ENCODE data around the gene SKAP1. TPM values are rescaled to one million over a fixed set of nuclear protein-coding genes. Genes with fewer than 3 reads are reported as not detected.

SKAP1 gene
- total RNA-seq, 1 donor from 2014 or later: not detected

DNA sequence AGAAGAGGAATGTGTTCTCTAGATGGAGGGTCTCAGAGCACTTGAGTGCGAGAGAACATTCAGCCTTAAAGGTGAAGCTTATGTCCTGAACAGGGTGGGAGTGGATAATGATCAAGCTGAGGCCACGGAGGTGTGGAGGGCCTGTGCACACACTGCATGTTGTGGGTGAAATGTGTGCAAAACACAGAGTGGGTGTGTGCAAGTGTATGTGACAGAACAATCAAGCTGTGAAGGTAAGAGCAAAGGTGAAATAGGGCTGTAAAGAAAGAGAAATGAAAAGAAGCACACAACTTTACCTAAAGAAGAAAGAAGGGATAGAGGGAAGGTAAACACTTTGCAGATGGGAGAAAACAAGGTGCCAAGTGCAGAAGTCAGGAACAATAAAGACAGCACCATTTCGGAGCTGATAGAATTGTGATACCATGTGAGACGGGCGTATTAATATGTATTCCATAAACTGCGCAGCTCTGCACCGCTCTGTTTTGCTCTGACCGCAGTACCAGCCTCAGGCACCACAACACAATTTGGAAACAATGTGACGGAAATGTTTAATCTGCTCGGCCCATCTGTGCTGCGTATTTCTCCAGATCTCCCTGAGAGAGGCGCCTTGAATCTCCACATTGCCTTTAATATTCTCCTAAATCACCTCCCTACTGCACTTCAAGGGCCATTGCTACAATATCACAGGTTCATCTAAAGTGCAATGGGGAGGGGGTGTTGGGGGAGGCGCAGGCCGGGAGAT is 281.8 kb downstream of the SKAP1 start:
- intact Hi-C loops (cut with DNase I): no loop called here
- no peak for DNase-seq (ENCODE audit: low spot score)

- DNase-seq (ENCODE audit: low spot score): no peak
These were observed 284.8 kb downstream of the SKAP1 start for GRCh38 chr17:48144976-48145798.

GRCh38 chr17:48144231-48144630 is 285.8 kb downstream of the SKAP1 start:
- DNase-seq (ENCODE audit: low spot score): no peak
- intact Hi-C loops (cut with DNase I): no loop called here

More at GRCh38 chr17:48144976-48145798, 284.8 kb downstream of the SKAP1 start:
- intact Hi-C loops (cut with DNase I): no loop called here

- DNase-seq (ENCODE audit: low spot score): no peak
- intact Hi-C loops (cut with DNase I): no loop called here
These were observed 286.4 kb downstream of the SKAP1 start for GRCh38 chr17:48143629-48144028.

- intact Hi-C loops (cut with DNase I): no loop called here
These were observed 290.1 kb downstream of the SKAP1 start for GRCh38 chr17:48139944-48140343.

GRCh38 chr17:48137656-48138055 is 292.4 kb downstream of the SKAP1 start:
- DNase-seq (ENCODE audit: low spot score): no peak
- intact Hi-C loops (cut with DNase I): no loop called here

More at GRCh38 chr17:48139944-48140343, 290.1 kb downstream of the SKAP1 start:
- DNase-seq (ENCODE audit: low spot score): no peak

DNA sequence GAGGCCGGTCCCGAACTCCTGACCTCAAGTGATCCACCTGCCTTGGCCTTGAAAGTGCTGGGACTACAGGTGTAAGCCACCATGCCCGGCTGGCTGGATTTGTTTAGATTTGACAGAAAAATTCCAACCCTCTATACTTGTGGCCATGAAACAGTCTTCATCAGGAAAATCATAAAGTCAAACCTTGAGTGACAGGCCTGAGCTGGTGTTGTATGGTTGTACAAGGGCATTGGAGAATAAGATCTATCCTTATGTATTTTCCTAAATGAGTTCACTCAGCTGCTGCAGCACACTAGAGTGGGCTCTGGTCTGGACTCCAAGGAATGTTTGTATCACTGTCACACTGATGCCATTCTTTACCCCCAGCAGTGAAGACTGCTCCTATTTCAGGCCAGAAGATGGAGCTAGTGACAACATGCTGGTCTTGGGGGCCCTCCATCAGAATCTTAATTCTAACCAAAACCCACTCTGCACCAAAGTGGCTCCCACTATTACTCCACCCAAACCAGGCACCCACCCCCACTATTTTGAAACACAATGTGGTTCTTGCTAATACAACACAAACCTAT is 295.0 kb downstream of the SKAP1 start:
- intact Hi-C loops (cut with DNase I): loop anchor here (5.0 kb wide), 1 partner anchor 58 kb away; no protein-coding TSS in a partner anchor
- no peak for DNase-seq (ENCODE audit: low spot score)

DNA sequence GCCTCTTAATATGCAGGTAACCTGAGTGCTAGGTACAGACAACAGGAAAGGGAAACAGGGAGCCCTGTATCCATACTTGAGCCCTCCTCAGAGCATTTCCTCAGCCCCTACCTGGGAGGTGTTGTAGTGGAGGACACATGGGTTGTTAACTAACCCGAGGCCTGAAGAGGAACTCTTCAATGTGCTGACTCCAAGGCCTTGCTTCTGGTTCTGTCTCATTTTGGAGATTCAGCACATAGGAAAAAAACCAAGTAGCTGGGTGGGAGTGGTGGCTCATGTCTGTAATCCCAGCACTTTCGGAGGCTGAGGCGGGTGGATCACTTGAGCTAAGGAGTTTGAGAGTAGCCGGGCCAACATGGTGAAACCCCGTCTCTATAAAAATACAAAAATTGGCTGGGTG is 297.6 kb downstream of the SKAP1 start:
- DNase-seq (ENCODE audit: low spot score): no peak
- intact Hi-C loops (cut with DNase I): loop anchor here (5.0 kb wide), 1 partner anchor 55 kb away; no protein-coding TSS in a partner anchor

DNA sequence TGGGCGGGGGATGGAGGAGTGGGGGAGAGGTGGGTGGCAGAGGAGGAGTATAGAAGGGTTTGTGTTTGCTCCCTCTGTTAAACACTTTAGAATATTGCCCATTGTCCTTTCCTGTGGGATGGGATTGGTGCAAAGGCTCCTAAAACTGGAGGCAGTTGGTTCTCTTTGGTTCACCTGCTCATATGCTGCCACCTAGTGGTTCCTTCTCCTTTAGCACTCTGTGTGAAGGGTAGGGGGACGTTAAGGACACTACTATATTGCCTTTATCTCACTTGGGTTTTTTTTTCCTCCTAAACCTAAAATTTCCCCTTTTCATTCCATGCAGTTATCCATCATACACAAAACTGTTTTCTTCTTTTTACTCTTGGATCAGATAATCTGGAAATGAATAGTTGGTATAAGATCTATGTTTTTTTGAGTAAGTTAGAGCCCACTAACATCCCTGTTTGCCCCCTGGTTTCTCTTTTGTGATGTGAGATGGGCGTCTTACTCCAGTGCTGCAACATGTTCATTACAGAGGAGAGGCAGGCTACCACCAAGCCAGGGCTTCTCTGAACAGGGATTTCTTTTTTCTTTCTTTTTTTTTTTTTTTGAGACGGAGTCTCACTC is 298.7 kb downstream of the SKAP1 start:
- no peak for DNase-seq (ENCODE audit: low spot score)
- intact Hi-C loops (cut with DNase I): loop anchor here (1.0 to 5.0 kb wide), 2 partner anchors 54 to 106 kb away; no protein-coding TSS in a partner anchor

DNA sequence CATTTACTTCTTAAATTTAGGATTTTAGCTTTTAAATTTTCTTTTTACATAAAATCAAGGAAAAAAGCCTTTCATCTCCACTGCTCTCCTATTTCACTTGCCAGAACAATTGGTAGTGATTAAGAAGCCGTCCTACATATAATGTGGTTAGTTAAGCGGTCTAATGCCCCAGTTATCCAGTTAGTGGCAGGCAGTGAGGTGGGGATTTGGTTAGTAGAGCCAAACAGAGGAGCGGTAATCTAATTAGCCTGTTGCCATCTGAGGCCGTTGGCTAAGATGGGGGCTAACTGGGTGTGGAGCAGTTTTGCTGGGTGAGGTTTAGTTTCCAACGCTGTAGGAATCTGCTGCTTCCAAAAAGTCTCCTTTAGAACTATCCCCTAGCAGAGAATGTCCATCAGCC is 300.0 kb downstream of the SKAP1 start:
- intact Hi-C loops (cut with DNase I): loop anchor here (5.0 kb wide), 1 partner anchor 53 kb away; no protein-coding TSS in a partner anchor
- DNase-seq (ENCODE audit: low spot score): no peak

GRCh38 chr17:48128400-48128799 is 301.6 kb downstream of the SKAP1 start:
- intact Hi-C loops (cut with DNase I): no loop called here
- no peak for DNase-seq (ENCODE audit: low spot score)

- no peak for DNase-seq (ENCODE audit: low spot score)
- intact Hi-C loops (cut with DNase I): no loop called here
These were observed 302.5 kb downstream of the SKAP1 start for GRCh38 chr17:48127371-48128051.

DNA sequence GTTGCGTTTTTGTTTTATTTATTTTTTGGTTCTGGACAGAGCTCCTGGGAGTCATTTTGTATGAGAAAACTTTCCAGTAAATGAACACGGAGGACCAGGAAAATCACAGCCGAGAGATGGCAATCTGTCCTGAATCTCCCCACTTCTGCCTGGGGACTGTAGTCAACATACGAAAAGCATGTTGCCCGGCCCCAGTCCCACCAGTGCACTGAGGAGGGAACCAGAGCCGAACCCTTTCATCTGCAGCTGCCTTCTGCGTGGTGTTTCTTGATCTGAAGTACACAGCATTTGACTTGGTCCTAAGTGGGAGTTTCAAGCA is 303.5 kb downstream of the SKAP1 start:
- intact Hi-C loops (cut with DNase I): no loop called here
- DNase-seq (ENCODE audit: low spot score): no peak

DNA sequence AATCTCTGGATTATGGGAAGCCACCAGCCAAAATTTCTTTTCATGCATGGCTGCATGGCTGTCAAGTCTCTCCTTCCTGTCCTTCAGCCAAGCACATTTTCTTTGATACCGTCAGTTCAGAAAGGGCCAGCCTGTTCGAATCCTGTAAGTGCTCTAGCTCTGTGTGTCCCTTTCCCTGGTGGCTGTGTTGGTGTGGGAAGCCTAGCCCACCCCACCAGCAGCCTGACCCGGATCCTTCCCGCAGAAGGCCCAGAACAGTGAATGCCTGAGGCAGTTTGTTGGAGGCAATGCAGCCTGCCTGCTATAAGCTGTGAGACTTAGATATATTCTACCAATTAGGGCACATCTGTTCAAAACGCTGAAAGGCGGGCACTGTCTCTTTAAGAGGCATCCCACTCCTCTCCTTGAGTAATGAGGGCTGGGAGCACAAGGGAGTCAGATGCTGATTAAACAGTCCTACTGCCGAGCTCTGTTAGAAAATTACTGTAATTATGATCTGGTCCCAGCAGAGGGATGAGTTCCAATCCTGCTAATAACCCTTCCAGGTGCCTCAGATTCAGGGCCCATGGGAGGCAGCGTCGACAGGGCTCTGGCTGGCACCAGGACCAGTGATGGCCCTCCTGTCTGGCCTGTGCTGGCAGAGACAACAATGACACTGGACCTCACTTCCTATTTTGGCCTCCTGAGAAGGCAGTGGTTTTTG is 304.0 kb downstream of the SKAP1 start:
- intact Hi-C loops (cut with DNase I): no loop called here
- DNase-seq (ENCODE audit: low spot score): no peak

DNA sequence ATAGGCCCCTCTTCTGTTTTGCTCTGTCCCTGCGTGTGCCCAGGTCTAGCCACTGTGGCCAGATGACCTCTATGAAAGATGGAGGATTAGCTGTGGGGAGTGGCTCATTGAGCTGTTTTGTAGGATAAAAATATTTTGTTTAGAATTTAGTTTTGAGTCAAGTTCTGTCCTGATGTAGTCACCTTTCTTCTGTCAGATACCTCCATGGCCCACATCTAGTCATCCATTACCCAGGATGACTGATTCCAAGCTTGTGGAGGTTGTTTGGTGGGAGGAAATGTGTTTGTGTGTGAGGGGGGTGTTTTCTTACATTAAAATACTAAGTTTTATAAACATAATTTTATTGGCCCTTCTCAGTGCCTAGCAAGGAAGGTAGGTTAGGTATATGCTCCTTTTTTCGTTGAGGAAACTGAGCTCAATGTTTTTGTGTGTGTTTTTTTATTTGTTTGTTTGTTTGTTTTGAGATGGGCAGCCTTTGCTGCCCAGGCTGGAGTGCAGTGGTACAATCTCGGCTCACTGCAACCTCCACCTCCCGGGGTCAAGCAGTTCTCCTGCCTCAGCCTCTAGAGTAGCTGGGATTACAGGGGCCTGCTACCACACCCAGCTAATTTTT is 306.1 kb downstream of the SKAP1 start:
- intact Hi-C loops (cut with DNase I): no loop called here
- DNase-seq (ENCODE audit: low spot score): no peak

DNA sequence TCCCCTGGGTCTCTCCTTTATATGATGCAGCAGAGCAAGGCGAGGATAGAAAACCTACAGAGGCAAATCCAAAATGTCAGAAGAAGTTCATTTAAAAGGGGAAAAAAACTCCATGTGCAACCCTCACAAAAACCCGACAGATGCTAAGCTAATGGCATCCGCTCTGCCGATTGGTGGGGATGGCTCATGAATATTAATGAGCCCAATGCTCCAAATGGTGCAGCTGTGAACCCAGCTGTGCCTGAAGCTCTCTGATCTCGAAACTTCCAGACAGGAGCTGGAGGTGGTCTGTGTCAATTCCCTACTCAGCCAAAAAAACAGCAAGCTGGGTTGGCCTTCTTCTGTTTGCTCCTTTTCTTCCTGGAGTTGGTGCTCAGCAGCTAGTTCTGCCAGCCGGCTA is 306.9 kb downstream of the SKAP1 start:
- DNase-seq (ENCODE audit: low spot score): no peak
- intact Hi-C loops (cut with DNase I): no loop called here

DNA sequence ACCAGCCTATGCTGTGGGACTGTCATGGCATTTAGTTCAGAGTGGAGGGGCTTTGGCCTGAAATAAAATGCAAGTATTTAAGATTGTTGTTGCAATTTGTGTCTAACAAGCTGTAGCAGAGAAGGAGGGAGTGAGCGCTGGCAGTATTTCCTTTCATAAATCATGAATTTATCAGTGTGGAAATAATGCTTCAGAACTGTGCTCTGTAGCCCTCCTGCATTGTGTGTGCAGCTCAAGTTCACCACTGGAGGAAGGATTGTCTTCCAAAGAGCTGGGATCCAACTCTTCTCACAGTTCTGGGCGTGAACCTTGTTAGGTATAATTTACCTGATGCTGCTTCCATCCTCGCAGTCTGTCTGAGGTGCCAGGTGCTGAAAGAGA is 307.4 kb downstream of the SKAP1 start:
- no peak for DNase-seq (ENCODE audit: low spot score)
- intact Hi-C loops (cut with DNase I): no loop called here

DNA sequence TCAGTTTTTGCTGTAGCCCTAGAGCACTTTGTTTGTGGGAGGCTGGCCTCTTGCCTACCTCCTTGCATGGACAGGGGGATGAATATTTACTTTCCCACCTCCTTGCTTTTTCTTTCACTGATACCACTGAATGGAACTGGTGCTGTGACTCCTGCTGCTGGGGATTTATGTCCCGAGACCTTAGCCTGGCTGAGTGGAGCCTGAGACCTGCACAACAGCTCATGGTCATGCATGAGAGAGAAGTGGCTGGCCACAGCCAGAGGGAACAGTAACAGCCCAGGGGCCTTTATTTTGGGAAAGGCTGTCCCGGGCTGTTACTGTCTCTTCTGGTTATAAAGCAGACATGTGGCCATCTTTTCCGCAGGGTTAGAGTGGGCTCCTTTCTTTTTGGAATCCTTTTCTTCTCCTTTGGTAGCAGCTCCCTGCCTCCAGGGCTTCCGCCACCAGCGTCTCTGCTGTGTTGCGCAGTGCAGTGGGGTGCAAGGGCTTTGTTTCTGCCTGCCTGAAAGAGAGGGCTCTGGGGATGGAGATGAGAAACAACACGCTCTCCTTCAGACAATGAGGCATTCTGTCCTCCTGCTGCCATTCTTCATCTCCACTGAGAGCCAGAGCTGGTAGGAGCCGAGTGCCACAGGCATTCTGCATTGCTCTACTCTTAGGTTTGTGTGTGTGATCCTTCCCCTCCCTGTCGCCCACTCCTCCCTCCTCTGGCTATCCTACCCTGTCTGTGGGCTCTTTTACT is 307.9 kb downstream of the SKAP1 start:
- no peak for DNase-seq (ENCODE audit: low spot score)
- intact Hi-C loops (cut with DNase I): no loop called here
